Measurements from ENCODE around the gene EMB.

GRCh38 chr5:50441493-50441955 is 436 bp upstream of the EMB start:
- TF ChIP-seq POLR2AphosphoS5 (IDR thresholded peaks at IDR 0.05; ENCODE audit: borderline replicate concordance, low read depth, low read length) = no peak
- TF ChIP-seq FOXP2 (optimal IDR thresholded peaks at IDR 0.05; ENCODE audit: control extremely low read depth, extremely low read length, insufficient read depth) = no peak

Measured in SK-N-MC (cell line).